COLO829 (cell line): ENCODE measurements around the gene PINLYP.

Experiments
- DNase-seq: peaks from one replicate; pipeline ENCODE4 v3.0.0; 2012; ENCODE audit warnings: low spot score

PINLYP gene

DNA sequence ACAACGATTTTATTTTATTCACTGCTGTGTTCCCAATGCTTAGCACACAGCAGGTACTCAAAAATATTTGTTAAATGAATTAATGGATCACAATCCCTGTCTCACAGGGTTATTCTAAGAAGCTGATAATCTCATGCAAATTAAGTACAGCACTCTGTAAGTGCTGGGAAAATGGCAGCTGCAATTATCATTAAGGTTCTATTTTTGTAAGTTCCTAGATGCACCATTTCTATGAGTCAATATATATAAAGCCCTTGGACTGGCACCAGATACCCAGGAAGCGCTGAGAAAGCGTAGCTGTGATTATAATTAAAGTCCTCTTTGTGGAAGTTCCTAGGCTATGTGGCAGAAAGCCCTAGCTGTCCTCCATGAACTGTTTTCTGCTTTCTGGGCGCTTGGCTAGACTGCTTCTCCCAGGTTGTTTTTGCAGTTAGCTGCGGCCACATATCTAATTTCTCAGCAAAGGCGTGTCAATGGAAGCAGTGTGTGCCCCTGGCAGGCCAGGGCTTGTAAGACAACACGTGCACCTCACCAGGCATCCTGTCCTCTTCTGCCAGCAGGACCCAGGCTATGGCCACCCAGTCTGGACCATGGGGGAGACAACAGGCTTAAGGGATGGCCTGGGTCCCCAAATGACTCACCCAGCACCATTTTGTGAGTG, 31.1 kb downstream of the PINLYP start:
- peak; percentile 30 for DNase-seq

DNA sequence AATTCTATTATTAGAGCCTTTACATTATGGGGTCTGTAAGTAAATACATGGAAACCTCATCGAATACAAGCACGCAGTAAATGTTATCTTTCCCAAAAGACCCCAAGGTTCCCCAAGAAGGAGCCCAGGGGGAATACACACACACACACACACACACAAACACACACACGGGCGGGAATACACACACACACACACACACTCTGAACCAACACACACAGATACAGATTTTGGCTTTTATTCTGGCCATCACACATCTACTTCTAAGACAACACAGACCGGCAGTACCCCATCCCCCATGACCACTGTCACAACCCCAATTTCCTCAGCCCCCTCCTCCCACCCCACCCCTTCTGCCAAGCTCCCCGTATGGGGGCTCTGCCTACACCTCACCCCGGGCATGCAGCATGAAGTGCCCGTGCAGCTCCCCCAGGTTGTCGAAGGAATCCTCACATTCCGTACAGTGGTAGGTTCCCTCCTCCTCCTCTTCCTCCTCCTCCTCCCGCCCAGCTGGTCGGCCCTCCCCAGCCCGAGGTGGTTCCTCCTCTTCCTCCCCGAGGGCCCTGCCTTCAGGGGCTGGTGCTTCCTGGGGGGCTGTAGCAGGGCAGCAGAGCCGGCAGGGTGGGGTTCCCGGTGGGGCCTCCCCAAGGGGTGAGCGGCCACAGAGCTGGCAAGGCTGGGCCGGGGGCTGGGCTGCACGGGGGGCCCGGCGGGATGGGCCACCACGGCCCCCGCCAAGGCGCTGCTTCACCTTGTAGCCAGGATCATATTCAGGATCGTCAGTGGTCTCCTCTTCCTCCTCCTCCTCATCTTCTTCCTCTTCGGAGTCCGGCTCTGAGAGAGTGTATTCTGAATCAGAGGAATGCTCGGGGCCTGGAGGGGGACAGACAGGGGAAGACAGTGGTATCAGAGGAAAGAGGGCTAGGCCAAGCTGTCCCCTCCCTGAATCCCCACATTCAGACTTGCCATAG, 31.9 kb downstream of the PINLYP start:
- DNase-seq, result no peak

- no peak for DNase-seq
Measured at GRCh38 chr19:43609872-43610271, 34.3 kb downstream of the PINLYP start.

GRCh38 chr19:43610493-43610892, 34.9 kb downstream of the PINLYP start:
- no peak for DNase-seq

GRCh38 chr19:43611788-43612187, 36.2 kb downstream of the PINLYP start, which contains the start of gene SRRM5:
TSS of gene SRRM5 (plus strand) at chr19:43612088. CDS start at chr19:43612122, 34 bp downstream.
- DNase-seq, result no peak

DNA sequence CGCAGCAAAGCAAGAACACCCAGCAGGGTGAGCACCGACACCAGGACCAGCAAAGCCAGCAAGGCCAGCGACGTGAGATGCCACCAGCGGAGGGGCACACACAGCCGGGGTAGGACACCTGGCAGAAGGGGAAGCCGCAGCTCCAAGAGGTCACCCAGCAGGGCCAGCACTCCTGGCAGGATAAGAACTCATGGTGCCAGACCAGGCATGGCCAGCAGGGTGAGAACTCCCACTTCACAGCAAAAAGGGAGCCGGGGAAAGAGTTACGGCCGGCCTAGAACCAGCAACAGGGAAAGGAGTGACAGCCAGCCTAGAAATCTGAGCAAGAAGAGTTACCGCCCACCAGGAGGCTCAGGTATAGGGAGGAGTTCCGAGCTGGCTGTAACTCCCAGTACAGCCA, 36.8 kb downstream of the PINLYP start:
- DNase-seq, result no peak

GRCh38 chr19:43616306-43616705, 40.7 kb downstream of the PINLYP start:
- no peak for DNase-seq

DNA sequence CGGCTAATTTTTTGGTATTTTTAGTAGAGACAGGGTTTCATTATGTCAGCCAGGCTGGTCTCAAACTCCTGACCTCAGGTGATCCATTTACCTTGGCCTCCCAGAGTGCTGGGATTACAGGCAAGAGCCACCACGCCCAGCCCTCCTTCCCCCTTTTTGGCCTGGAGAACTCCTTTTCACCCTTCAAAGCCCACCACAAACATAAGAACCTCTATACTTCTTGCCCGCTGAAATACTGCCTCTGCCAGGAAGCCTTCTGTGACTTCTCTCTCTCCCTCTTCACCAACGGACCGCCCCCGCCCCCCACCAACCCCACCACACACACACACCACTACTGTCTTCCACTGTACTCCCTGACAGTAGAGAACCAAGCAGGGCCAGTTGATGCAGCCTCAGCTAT, 41.4 kb downstream of the PINLYP start:
- DNase-seq, result no peak

GRCh38 chr19:43618921-43619261, 43.3 kb downstream of the PINLYP start:
- no peak for DNase-seq

GRCh38 chr19:43619262-43620060, 43.9 kb downstream of the PINLYP start, which contains the start of gene ZNF428:
TSS of gene ZNF428 (minus strand) at chr19:43619629. CDS start at chr19:43614304, 5,325 bp downstream.
- peak; percentile 96 for DNase-seq

DNA sequence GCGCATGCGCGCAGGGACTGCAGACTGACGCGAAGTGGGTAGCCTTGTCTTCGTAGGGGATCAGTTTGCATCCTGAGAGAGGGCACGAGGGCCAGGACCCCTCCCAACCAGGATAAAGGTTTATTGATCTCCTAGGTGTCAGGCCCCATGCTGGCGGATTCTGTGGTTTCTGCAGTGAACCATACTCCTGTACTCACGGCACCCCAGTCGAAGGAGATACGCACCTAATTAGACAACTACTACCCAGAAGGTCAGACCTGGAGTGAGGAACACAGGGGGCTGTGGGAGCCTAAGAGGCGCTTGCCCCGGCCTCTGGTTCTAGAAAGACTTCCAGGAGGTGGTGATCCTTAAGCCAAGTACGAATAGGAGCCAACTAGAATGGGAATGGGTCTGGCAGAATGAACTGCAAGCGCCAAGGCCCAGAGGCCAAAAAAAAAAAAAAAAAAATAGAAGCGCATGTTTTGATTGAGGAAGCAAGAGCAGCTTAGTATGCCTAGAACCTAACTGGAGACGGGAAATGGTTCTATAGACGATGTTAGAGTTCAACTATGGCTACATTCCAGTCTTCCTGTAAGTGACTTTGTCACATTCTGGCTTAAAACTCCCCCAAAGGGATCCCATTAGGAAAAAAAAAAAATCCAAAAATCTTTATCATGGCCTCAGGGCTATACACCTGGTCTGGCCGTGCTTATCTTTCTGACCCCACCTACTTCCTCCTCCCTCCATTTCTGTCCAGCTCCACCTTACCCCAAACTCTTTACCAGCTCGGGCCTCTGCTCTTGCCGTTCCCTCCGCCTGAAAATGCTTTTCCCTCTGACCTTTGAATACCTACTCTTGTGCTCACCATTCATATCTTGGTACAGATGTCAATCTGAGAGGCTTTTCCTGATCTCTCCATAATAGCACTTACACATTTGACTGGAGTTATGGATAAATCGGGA, 44.7 kb downstream of the PINLYP start:
- DNase-seq, result no peak

GRCh38 chr19:43622070-43622469, 46.5 kb downstream of the PINLYP start:
- no peak for DNase-seq

DNA sequence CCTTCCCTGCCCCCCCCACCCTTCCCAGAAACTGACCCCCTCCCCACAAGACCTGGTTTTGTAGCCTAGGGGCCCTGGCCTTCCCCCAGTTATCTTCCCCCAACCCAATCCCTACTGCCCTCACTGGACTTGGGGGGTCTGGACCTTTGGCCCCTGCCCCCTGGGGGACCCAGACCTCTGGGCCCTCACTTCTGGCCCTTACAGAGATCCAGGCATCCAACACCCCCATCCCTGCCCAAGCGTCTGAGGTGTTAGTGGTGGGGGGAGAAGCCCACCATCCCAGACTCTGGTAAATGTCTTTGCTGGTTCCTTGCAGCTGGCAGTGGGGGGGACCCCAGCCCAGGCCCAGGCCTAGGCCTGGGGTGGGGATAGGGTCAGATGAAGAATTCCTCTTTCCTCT, 47.4 kb downstream of the PINLYP start:
- DNase-seq, result no peak

DNA sequence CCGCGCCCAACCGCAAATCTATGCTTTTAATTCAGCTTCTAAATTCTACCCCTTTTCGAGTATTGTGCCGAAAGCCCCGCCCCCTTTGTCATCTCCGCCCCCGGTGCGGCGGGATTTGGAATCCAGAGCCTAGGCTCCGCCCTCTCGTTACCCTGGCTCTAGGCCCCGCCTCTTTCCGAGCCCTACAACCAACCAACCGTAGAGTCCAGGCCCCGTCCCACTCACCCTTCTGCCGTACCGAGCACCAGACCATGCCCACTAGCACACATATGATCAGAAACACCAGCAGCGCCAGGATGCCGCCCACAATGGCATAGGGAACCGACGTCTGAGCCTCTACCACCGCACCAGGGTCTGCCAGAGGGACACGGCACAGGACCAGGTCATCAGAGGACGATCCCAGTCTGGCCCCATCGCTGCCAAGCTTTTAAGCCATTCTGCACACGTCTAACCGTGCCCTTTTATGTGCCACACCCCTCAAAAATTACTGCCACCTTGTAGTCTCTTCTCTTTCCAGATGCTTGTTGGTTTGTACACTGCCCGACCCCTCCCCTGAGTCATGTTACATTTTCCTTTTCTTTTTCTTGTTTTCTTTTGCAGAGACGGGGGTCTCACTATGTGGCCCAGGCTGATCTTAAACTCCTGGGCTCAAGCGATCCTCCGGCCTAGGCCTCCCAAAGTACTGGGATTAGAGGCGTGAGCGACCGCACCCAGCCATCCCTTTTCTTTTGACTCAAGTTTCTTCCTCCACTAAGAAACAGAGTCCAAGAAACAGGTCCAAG, 48.5 kb downstream of the PINLYP start:
- no peak for DNase-seq

DNA sequence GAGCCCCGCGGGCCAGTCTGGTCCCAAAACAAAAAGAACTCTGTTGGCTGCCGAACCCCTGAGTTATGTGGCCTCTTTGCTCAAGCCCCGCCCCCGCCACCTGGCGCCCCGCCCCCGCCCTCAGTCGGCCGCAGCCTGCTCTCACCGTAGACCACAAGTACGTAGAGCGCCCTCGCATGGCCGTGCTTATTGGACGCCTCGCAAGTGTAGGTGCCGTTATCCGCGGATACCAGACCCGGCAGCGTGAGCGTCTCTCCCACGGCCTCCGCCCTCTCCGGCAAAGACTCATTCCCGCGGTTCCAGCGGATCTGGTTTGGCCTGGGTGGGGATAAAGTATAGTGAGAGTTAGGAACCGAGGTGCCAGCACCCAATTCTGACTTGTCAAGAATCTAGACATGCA, 49.3 kb downstream of the PINLYP start:
- no peak for DNase-seq

DNA sequence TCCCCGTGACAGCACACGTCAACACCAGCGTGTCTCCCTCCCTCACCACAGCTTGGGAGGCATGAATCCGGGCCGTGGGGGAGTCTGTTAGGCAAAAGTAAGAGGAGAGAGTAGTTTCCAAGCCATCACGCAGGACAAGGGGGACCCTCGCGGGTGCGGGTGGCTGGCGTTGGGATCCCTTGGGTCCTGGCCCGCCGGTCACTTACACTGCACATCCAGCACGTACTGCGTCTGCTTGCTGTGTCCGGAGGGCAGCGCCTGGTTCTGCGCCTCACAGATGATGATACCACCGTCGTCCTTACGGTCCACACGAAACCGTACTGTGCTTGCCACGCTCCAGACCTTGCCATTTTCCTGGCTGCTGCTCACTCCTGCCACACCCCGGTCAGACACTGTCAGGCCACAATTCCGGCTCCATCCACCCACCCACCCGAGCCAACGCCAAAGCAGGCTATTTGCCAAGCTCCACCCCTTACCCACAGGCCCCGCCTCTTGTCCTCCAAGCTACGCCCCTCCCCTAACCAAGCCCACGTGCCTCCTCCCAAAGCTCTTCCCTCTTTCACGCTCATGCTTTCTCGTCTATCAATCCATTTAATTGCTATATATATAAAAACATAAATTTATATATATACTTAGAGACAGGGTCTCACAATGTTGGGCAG, 50.4 kb downstream of the PINLYP start:
- DNase-seq, result peak; percentile 38

- DNase-seq, result no peak
Measured at GRCh38 chr19:43626838-43627237, 51.2 kb downstream of the PINLYP start.

DNA sequence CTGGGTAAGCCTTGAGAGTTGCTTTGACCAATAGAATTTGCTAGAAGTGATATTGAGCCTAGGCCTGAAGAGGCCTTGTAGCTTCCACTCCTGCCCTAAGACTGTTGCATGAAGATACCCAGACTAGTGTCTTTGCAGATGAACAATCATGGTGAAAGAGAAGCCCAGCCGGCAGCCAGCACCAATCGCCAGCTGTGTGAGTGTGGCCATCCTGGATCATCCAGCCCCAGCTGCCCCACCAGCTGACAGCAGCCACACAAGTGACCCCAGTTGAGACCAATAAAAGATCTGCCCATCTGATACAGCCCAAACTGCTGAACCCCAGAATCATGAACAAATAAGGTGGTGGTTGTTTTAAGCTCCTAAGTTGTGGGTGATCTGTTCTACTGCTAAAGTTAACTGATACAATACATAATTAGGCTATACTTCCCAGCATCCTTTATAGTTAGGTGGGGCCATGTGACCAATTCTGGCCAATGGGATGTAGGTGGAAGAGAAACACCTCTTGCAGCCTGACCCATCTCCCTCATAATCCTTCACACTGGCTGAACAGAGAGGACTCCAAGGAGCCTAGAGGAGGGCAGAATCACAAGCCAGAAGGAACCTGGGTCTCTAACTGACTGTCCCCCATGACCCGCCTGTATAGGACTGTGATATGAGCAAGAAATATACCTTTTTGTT, 53.2 kb downstream of the PINLYP start:
- DNase-seq, result no peak

DNA sequence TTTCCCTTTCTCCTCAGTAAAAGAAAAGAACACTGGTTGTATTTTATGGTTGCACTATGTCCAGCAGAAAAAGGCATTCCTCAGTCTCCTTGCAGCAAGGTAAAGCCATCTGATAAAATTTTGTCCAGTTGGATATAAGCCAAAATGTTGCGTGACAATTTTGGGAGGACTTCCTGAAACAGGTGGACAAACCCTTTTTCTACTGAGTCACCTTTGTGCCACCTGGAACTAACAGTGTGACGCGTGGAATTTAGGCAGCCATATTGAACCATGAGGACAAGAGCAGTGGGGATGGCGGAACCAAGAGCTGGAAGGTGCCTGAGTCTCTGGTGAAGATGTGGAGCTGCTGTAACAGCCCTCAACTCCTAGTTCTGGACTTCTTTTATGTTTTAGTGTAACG, 55.9 kb downstream of the PINLYP start:
- DNase-seq, result no peak
